Sciatic nerve (tissue), 2 donors: ENCODE results near the gene TMIGD1. TPM values are rescaled to one million over a fixed set of nuclear protein-coding genes. Genes with fewer than 3 reads are reported as not detected.

Source experiments
- ATAC-seq: fragments of 200-7000 bp; cut with Tn5 transposase; one replicate; pipeline ENCODE4 v1.9.1; 2020; ENCODE audit warnings: mild to moderate bottlenecking, moderate library complexity
- DNase-seq: peaks from one replicate; pipeline ENCODE4 v3.0.0-alpha.2; 2020; ENCODE audit warnings: low spot score
- intact Hi-C: fragments of 100-400 bp; cut with DNase I; formaldehyde crosslinking; loops from one replicate; pipeline ENCODE4 v1.14.2; 2022
- total RNA-seq: library from RNA; stranded (reverse); fragmentation: NEBNext Ultra II Directional; extraction: Animal tissue kit (Norgen Biotek cat#: 25700); gene quantifications from one replicate; pipeline ENCODE4 v1.2.1, GENCODE V29; 2021
- donor health status: DM: no; HTN: no; CAD: no.
- donor health status: DM: no; HTN: no; CAD: no.

The TMIGD1 gene, protein sequence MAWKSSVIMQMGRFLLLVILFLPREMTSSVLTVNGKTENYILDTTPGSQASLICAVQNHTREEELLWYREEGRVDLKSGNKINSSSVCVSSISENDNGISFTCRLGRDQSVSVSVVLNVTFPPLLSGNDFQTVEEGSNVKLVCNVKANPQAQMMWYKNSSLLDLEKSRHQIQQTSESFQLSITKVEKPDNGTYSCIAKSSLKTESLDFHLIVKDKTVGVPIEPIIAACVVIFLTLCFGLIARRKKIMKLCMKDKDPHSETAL
- total RNA-seq, result not detected

DNA sequence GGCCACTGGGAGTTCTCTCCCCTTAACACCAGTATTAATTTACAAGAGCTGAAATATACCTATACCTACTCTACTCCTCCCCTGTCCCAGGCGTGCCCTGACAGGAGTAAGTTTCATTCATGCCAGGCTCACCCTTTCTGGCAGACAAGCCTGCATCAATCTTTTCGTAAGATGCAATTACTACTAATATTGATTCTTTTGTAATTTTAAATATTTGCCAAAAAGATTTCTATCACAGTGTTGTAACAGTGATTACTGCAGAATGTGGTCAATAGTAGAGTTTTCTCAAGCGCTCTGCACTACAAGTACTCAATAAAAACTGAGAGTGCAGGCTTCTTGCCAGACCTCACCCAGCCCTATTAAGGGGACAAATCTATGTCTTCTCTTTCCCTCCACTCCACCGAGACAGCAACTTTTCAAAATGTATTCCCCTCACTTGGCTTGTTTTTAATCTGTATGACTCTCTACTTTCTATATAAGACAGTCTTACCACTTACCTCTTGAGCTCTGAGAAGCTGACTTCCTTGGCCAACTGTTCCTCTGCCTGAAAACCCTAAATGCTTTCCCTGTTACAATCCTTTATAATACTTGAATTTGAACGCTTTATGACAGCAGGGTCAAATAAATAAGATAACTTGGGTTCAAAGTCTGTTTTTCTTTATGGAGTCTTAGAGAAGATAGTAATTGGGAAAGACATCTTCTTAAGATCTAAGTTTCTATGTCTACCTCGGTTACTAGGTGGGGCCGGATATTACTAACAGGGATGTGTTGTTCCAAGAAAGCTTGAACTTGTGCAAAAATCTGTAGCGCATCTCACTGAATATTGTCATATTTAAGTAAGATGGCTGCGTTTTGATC lies at the start of gene TMIGD1:
Gene TMIGD1, minus strand, starts transcription at position 555 of the 858 bp plus-strand sequence. CDS start 1,924 bp downstream, outside the sequence.
- intact Hi-C loops, result no loop called here
- DNase-seq (no peak), ATAC-seq (no peak)

GRCh38 chr17:30382345-30382744 lies 48.5 kb upstream of the TMIGD1 start:
- no peak for DNase-seq
- no peak for ATAC-seq
- intact Hi-C loops, result no loop called here

DNA sequence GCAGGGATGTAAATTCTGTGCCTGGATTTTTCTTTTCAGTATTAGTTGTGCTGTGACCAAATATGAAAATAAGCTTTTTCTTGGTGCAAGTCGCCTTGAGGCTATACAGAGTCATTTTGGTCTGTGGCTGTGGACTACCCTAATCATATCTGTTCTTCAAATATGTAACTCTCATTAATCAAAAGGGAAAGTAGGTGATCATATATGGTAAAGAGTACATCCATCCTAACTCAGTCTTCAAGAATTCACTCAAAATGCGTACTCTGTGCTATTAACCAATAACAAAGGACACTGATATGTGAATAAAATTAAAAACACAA lies 47.4 kb upstream of the TMIGD1 start:
- ATAC-seq, result no peak
- intact Hi-C loops, result no loop called here
- DNase-seq, result no peak

GRCh38 chr17:30380643-30381339 lies 46.9 kb upstream of the TMIGD1 start:
- no peak for DNase-seq
- intact Hi-C loops, result no loop called here

GRCh38 chr17:30379903-30380381 lies 46.1 kb upstream of the TMIGD1 start:
- ATAC-seq (no peak), DNase-seq (no peak)
- intact Hi-C loops, result no loop called here

More at GRCh38 chr17:30380643-30381339, 46.9 kb upstream of the TMIGD1 start:
- no peak for ATAC-seq

- DNase-seq (peak; percentile 63), ATAC-seq (no peak)
- intact Hi-C loops, result no loop called here
These were observed 45.5 kb upstream of the TMIGD1 start for GRCh38 chr17:30379303-30379902.

GRCh38 chr17:30378825-30379302 lies 45.0 kb upstream of the TMIGD1 start, which contains the start of gene CPD:
Gene CPD (plus strand): TSS chr17:30378927. CDS start chr17:30378981, 54 bp downstream.
- intact Hi-C loops, result no loop called here
- DNase-seq, result peak; percentile 99
- peak; percentile 99 for ATAC-seq

GRCh38 chr17:30378241-30378824 lies 44.5 kb upstream of the TMIGD1 start:
- peak; percentile 67 for ATAC-seq
- peak; percentile 63 for DNase-seq
- intact Hi-C loops, result no loop called here

DNA sequence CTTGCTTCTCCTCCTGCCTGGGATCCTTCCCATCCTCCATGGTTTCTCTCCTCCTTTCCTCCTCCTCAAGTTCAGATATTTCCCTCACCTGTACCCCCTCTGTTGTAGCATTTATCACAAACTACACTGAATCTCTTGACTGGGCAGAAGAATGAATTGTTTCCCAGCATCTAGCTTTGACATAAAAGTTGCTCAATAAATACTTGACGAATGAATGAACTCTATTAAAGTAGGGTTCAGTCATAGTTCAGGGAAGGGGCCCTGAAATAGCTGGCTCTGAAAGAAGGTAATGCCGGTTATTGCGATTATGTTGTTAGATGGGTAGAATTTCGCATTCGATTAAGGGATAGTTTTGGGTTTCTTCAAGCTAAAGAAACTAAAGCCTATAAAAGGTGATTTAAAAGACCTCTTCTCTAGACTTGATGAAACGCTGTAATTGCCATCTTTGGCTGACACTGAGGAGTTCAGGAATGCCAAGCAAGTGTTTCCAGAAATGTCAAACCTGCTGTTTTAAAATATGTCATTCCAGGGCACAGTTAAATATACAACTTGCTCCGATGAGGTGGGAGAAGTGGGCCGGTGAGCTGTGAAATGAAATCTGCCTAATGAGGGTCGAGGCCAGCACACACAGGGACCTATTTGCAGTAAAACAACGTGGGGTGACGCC lies 43.9 kb upstream of the TMIGD1 start:
- DNase-seq (no peak), ATAC-seq (no peak)
- intact Hi-C loops, result no loop called here

DNA sequence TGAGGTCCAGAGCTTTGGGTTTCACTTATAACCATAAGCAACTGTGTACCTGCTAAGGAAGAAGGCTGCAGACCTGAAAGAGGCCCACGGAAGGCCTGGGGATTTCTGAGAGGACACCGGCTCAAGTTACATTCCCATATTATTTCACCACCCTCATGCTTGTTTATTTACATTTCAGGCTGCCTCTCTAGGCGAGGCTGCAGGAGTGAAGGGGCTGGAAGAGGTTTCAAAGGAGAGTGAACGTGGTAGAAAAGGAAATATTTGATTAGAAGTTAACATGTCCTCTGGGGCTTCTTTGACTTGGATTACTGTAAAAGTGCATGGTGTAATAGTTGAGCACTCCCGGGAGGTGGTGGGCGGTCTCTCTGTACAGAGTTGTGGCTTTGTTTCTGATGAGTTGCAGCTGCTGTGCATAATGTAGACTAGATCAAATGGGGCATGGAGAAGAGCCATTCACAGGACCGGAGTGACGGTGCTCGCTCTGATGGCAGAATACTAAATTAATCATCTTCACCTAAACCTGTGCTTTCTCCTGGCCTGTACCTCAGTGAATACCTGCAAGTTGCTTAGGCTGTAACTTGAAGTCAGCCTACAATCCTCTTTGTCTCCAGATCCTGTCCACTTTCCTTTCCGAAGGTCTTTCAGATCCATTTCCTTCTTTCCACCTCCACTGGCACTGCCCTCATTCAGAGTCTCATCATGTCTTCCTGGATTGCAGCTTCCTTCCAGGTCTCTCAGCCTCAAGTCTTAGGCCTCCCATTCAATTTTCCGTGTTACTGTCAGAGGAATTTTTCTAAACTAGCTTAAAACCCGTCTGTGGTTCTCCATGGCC lies 43.0 kb upstream of the TMIGD1 start:
- ATAC-seq, result peak; percentile 40
- intact Hi-C loops, result no loop called here
- DNase-seq, result peak; percentile 63

DNA sequence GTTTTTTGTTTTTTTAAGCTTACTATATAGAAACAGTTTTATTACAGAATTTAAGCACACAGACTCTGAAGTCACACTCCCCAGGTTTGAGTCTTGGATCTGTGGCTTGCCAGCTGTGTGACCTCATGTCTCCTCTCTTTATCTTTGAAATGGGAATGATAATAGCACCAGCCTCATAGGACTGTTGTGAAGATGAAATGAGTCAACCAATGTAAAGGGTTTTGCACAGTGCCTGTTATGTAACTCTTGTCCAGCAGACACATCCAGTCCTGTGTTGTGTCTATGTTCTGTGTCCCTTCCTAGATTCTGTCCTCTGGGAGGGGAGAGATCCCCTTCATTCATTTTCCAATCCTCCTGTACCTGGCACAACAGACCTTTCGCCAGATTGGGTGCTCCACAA lies 41.8 kb upstream of the TMIGD1 start:
- intact Hi-C loops, result no loop called here
- no peak for DNase-seq
- no peak for ATAC-seq

DNA sequence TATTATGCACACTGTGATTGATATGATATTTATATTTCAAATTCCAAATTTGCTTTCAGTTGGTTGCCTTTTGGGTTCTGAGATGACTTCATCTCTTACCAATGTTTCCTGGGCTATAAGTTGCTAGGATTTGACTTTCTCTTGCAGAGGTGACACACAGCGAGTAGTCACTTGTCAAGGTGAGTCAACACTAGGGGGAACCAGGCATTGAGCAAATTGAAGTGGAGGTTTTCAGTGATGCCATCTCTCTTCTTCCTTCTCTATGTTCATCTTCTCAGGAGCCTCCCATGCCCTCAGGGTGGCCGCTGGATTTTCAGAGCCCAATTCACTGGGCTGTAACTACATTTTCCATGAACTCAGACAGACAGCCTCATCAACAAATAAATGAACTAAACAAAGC lies 38.9 kb upstream of the TMIGD1 start:
- ATAC-seq (no peak), DNase-seq (no peak)
- intact Hi-C loops, result no loop called here

- intact Hi-C loops, result no loop called here
- no peak for DNase-seq
- ATAC-seq, result no peak
These were observed 36.1 kb upstream of the TMIGD1 start for GRCh38 chr17:30369995-30370394.

DNA sequence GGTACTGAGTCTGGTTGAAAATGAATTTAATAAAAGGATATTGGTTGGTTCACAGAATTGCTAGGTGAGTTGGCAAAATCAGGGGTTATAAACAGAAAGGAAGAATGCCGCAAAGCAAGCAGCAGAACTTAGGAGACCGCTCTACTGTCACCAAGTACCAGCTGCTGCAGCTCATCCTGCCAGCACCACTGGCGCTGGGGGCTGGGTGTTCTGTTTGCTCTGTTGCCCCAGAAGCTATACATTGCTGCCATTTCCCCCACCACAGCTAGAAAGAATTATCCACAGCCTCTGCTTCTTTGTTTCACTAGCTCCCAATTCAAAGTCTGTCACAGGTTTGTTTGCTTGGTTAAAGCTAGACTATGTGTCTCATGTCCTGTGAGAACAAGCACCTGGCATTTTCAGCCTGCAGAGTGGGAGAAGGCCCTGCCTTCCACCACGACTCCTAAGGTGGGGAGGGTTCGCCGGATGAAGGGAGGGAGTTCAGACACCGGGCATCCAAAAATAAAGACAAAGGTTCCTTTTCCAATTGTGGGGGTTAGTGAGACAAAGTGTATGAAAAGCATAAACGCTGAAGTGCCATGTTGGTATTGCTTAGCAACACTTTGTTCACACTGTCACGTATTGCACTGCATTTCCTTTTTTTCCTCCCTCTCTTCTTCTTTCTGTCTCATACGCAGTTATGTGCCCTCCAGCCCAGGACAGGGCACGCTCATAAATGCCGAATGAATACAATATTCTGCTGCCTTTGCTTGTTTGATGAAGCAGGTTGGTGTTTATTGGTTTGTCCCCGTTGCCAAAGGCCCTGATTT lies 35.3 kb upstream of the TMIGD1 start:
- intact Hi-C loops, result no loop called here
- DNase-seq (no peak), ATAC-seq (no peak)

GRCh38 chr17:30366536-30366935 lies 32.7 kb upstream of the TMIGD1 start:
- intact Hi-C loops, result no loop called here
- no peak for DNase-seq
- no peak for ATAC-seq

DNA sequence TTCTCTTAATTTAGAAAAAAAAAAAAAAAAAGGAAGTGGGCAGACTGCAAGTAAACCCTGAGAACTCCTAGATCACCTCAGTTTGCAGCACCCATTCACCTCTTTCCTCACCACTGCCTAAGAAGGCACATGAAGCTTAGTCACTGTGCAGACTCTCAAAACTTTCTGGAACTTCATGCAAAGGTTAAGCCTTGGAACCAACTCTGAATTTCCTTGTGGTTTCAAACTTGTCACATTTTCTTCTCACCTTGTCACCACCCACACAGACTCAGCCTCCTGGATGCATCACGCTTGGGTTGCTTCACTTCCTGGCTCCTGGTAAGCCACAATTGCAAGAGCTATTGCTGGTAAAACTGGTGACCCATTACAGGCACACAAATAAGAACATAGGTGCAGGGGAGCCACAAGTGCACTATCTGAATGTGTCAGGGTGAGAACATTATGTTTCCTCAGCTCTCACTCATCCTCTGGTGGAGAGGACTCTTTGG lies 29.9 kb upstream of the TMIGD1 start:
- no peak for DNase-seq
- intact Hi-C loops, result no loop called here
- ATAC-seq, result no peak
